Fibroblast of lung (primary cell): ENCODE results near the gene MICU1. TPM values are rescaled to one million over a fixed set of nuclear protein-coding genes. Genes with fewer than 3 reads are reported as not detected.

Experiments
- DNase-seq, 2 donors: peaks; one replicate each; pipeline versions ENCODE4 v3.0.0 to v3.0.0-alpha.2; 2010; ENCODE audit warnings: low read depth in 2 of 2
- H2AFZ ChIP-seq: 2 replicates; pipeline ENCODE4 v1.5.1; 2012; ENCODE audit warnings: low read length, control low read depth, inconsistent platforms
- H3K27ac ChIP-seq: 2 replicates; pipeline ENCODE4 v1.5.1; 2011; ENCODE audit warnings: low read length, control low read depth; ENCODE audit not compliant: insufficient read depth
- H3K27me3 ChIP-seq: 2 replicates; pipeline ENCODE4 v1.5.1; 2011; ENCODE audit warnings: mild to moderate bottlenecking, low read length; ENCODE audit not compliant: control insufficient read depth, insufficient read depth
- H3K36me3 ChIP-seq: 2 replicates; pipeline ENCODE4 v1.5.1; 2011; ENCODE audit warnings: low read length; ENCODE audit not compliant: control insufficient read depth, insufficient read depth
- H3K4me1 ChIP-seq: 2 replicates; pipeline ENCODE4 v1.5.1; 2011; ENCODE audit warnings: low read length; ENCODE audit not compliant: control insufficient read depth, insufficient read depth; ENCODE audit errors: extremely low read depth
- H3K4me2 ChIP-seq: 2 replicates; pipeline ENCODE4 v1.5.1; 2011; ENCODE audit warnings: low read length, control low read depth; ENCODE audit not compliant: insufficient read depth; ENCODE audit errors: extremely low read depth
- H3K4me3 ChIP-seq, 4 experiments: fragments of 200-600 bp in 1 of 4; sonication (generic) in 1 of 4; replicated peaks in 1 of 4; 2 replicates each; pipeline ENCODE4 v1.5.1; 2011 to 2016; ENCODE audit warnings: low read length in 4 of 4, low read depth in 3 of 4, mild to moderate bottlenecking in 3 of 4, control low read depth in 2 of 4, inconsistent platforms in 1 of 4, mixed read lengths in 1 of 4; ENCODE audit not compliant: insufficient read depth in 1 of 4; ENCODE audit errors: control extremely low read depth in 1 of 4
- H3K79me2 ChIP-seq: 2 replicates; pipeline ENCODE4 v1.5.1; 2012; ENCODE audit warnings: mild to moderate bottlenecking, low read length, inconsistent platforms; ENCODE audit not compliant: control insufficient read depth, insufficient read depth
- H3K9ac ChIP-seq: 2 replicates; pipeline ENCODE4 v1.5.1; 2011; ENCODE audit warnings: mild to moderate bottlenecking, low read length, control low read depth; ENCODE audit not compliant: insufficient read depth
- H3K9me3 ChIP-seq: 2 replicates; pipeline ENCODE4 v1.5.1; 2012; ENCODE audit warnings: low read depth, low read length; ENCODE audit not compliant: control insufficient read depth, insufficient read depth
- H4K20me1 ChIP-seq: 2 replicates; pipeline ENCODE4 v1.5.1; 2011; ENCODE audit warnings: low read length; ENCODE audit not compliant: control insufficient read depth, insufficient read depth; ENCODE audit errors: extremely low read depth
- EZH2 ChIP-seq: IDR thresholded peaks from 2 replicates; pipeline ENCODE4 v1.5.1; 2012; ENCODE audit warnings: low read length, control low read depth, mild to moderate bottlenecking; ENCODE audit errors: missing control alignments
- polyA plus RNA-seq, 2 donors: library from polyadenylated mRNA; depleted of rRNA in 1 of 2; stranded (reverse) in 1 of 2; unstranded in 1 of 2; fragments of >200 nt; gene quantifications; 2 replicates each; pipeline ENCODE4 v1.2.1, GENCODE V29; 2011 to 2012; ENCODE audit warnings: missing spikeins in 1 of 2
- total RNA-seq: library from RNA; depleted of rRNA; stranded (reverse); fragments of >200 nt; gene quantifications from 2 replicates; pipeline ENCODE4 v1.2.1, GENCODE V29; 2014
- TF ChIP-seq, protein P1 (sequence below), 2 donors: IDR thresholded peaks in 1 of 2; conservative IDR thresholded peaks in 1 of 2; 1 replicate in 1 of 2; 2 replicates in 1 of 2; pipeline ENCODE4 v1.5.1; 2011 to 2012; ENCODE audit warnings: low read length in 2 of 2, control low read depth in 1 of 2, inconsistent platforms in 1 of 2, low read depth in 1 of 2, mild to moderate bottlenecking in 1 of 2

The MICU1 gene
- total and polyA plus RNA-seq, 2 donors (not counting 1 experiment from before 2014, with no cell fraction given): 83.2 to 83.3 TPM

DNA sequence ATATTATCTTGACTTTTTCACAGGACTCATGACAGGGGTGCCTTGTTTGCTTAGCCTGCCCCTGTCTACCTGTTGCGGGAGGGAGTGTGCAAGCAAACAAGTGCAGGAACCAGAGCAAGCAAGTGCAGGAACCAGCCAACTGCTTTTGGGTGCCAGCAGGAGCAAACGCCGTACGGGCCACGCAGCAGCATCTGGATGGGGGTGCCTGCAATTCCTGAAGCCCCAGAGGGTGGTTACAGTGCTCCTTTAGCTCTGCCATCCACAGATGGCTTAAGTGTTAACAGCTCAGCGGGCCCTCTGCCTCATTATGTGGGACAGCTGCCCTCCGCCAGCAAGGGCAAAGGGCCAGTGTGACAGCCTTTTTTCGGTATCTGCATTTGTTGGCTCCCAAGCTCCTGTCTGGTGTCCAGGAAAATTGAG is 83.5 kb downstream of the MICU1 start:
- Histone ChIP-seq H3K9me3 (no peaks in the 10 kb centered on the region), H3K79me2 (no peaks in the 10 kb centered on the region), H3K4me3 (no peak overlapping the region), H3K27ac (no peak overlapping the region), H3K27me3 (no peaks in the 10 kb centered on the region), H2AFZ (no peak overlapping the region), H3K36me3 (peaks cover 2% of the 10 kb centered on the region), H3K4me1 (no peaks in the 10 kb centered on the region), H4K20me1 (no peaks in the 10 kb centered on the region), H3K4me2 (no peak overlapping the region), H3K9ac (no peak overlapping the region)
- TF ChIP-seq EZH2: no peak
- TF ChIP-seq, protein P1, sequence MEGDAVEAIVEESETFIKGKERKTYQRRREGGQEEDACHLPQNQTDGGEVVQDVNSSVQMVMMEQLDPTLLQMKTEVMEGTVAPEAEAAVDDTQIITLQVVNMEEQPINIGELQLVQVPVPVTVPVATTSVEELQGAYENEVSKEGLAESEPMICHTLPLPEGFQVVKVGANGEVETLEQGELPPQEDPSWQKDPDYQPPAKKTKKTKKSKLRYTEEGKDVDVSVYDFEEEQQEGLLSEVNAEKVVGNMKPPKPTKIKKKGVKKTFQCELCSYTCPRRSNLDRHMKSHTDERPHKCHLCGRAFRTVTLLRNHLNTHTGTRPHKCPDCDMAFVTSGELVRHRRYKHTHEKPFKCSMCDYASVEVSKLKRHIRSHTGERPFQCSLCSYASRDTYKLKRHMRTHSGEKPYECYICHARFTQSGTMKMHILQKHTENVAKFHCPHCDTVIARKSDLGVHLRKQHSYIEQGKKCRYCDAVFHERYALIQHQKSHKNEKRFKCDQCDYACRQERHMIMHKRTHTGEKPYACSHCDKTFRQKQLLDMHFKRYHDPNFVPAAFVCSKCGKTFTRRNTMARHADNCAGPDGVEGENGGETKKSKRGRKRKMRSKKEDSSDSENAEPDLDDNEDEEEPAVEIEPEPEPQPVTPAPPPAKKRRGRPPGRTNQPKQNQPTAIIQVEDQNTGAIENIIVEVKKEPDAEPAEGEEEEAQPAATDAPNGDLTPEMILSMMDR (conservative IDR thresholded peaks at IDR 0.05 in 1 of 2, IDR thresholded peaks at IDR 0.05 in 1 of 2; ENCODE audit: low read depth in 1 of 2, low read length in 2 of 2): no peak
- DNase-seq: no peak

DNA sequence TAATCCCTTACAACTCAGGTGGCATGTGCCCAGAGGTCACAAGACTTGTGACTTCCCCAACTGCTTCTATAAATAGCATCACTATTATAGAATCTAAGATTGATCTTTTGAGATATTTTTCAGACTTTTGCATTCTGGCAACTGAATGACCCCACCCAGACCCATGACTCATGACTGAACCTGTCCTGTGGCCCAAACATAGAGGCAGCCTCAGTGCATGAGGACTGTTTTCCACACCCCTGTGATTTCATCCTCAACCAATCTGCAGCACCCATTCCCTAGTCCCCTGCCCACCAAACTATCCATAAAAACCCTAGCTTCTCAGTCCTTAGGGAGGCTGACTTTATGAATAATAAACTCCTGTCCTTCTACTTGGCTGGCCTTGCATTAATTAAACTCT is 84.5 kb downstream of the MICU1 start:
- H3K27me3 ChIP-seq: no peaks in the 10 kb centered on the region
- H3K9me3 ChIP-seq: no peaks in the 10 kb centered on the region
- peaks cover 2% of the 10 kb centered on the region for H3K36me3 ChIP-seq
- H3K4me2 ChIP-seq: no peak overlapping the region
- H3K4me1 ChIP-seq: no peaks in the 10 kb centered on the region
- no peak overlapping the region for H2AFZ ChIP-seq
- TF ChIP-seq, protein P1 (conservative IDR thresholded peaks at IDR 0.05 in 1 of 2, IDR thresholded peaks at IDR 0.05 in 1 of 2; ENCODE audit: low read depth in 1 of 2, low read length in 2 of 2): no peak
- TF ChIP-seq EZH2: no peak
- DNase-seq: no peak
- H3K79me2 ChIP-seq: no peaks in the 10 kb centered on the region
- H3K4me3 ChIP-seq: no peak overlapping the region
- H3K27ac ChIP-seq: no peak overlapping the region
- no peaks in the 10 kb centered on the region for H4K20me1 ChIP-seq
- no peak overlapping the region for H3K9ac ChIP-seq

DNA sequence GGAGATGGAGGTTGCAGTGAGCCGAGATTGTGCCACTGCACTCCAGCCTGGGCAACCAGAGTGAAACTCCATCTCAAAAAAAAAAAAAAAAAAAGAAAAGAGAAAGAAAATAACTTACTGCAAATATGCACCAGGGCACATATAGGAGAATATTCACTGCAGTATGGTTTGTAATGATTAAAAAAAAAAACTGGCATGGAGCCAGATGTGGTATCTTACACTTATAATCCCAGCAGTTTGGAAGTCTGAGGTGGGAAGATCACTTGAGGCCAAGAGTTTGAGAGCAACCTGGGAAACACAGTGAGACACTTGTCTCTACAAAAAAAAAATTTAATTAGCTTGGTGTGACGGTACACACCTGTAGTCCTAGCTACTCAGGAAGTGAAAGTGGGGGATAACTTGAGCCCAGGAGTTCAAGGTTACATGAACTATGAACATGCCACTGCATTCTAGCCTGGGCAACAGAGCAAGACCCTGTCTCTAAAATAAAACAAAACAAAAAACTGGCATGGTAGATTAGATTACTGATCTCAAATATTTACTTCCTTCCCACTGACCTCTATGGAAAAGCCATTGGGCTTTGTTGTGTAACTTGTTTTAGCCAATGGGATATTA is 85.6 kb downstream of the MICU1 start:
- Histone ChIP-seq H3K79me2 (no peaks in the 10 kb centered on the region), H3K9me3 (no peaks in the 10 kb centered on the region), H3K4me2 (no peak overlapping the region), H3K9ac (no peak overlapping the region), H3K4me3 (no peak overlapping the region), H3K27me3 (no peaks in the 10 kb centered on the region), H4K20me1 (no peaks in the 10 kb centered on the region), H3K4me1 (no peaks in the 10 kb centered on the region), H3K36me3 (peaks cover 2% of the 10 kb centered on the region), H3K27ac (no peak overlapping the region), H2AFZ (no peak overlapping the region)
- TF ChIP-seq EZH2: no peak
- TF ChIP-seq, protein P1 (conservative IDR thresholded peaks at IDR 0.05 in 1 of 2, IDR thresholded peaks at IDR 0.05 in 1 of 2; ENCODE audit: low read depth in 1 of 2, low read length in 2 of 2): no peak
- DNase-seq: no peak
